MCF 10A (cell line): ENCODE data around the gene POLR3A. TPM values are rescaled to one million over a fixed set of nuclear protein-coding genes. Genes with fewer than 3 reads are reported as not detected.

Experiments used
- BruUV-seq: library from RNA; stranded (reverse); fragments of 400-500 nt; replicated peaks from 2 replicates; lab custom pipeline; 2021; lab: Mats Ljungman, UMichigan
- CTCF ChIA-PET: fragments of 300-600 bp; sonication (Branson Sonifier 250); formaldehyde crosslinking; extraction: SDS; loops from one replicate; lab custom pipeline; 2021; ENCODE audit warnings: antibody characterized with exemption, inconsistent platforms; lab: Yijun Ruan, JAX
- POLR2A ChIA-PET: fragments of 300-600, 350-650 bp; sonication (Branson Sonifier 250); formaldehyde crosslinking; extraction: SDS; loops from one replicate; lab custom pipeline; 2020; ENCODE audit warnings: antibody characterized with exemption, inconsistent platforms; lab: Yijun Ruan, JAX
- DNase-seq: peaks from one replicate; pipeline ENCODE4 v3.0.0-alpha.2; 2018; ENCODE audit not compliant: unreplicated experiment
- H3K27ac Mint-ChIP-seq: one replicate; pipeline ENCODE4 v1.8.0; 2022; ENCODE audit warnings: mild to moderate bottlenecking, low read depth, mixed read lengths; ENCODE audit not compliant: unreplicated experiment
- H3K27me3 Mint-ChIP-seq: one replicate; pipeline ENCODE4 v1.8.0; 2022; ENCODE audit warnings: mixed read lengths; ENCODE audit not compliant: insufficient read depth, unreplicated experiment
- H3K36me3 Mint-ChIP-seq: one replicate; pipeline ENCODE4 v1.8.0; 2022; ENCODE audit warnings: mild to moderate bottlenecking, moderate library complexity, mixed read lengths; ENCODE audit not compliant: insufficient read depth, unreplicated experiment
- H3K4me1 Mint-ChIP-seq: one replicate; pipeline ENCODE4 v1.8.0; 2022; ENCODE audit warnings: mixed read lengths; ENCODE audit not compliant: insufficient read depth, unreplicated experiment
- H3K4me3 Mint-ChIP-seq: one replicate; pipeline ENCODE4 v1.8.0; 2022; ENCODE audit warnings: mild to moderate bottlenecking, moderate library complexity, mixed read lengths; ENCODE audit not compliant: unreplicated experiment
- H3K9me3 Mint-ChIP-seq: one replicate; pipeline ENCODE4 v1.8.0; 2022; ENCODE audit warnings: mixed read lengths; ENCODE audit not compliant: unreplicated experiment
- intact Hi-C: fragments of 100-400 bp; cut with micrococcal nuclease; formaldehyde crosslinking; loops from 2 replicates; pipeline ENCODE4 v1.14.1; 2022
- total RNA-seq: library from RNA; stranded (reverse); gene quantifications from 2 replicates; pipeline ENCODE4 v1.2.3, GENCODE V29; 2022
- TF ChIP-seq, protein P1 (sequence below): fragments of 200-600 bp; IDR thresholded peaks from one replicate; pipeline ENCODE4 v1.8.0; 2022; ENCODE audit warnings: antibody characterized with exemption, mild to moderate bottlenecking; ENCODE audit not compliant: unreplicated experiment

The POLR3A gene
- total RNA-seq, 1 experiment from 2014 or later: 19.1 TPM

GRCh38 chr10:78025685-78026364 is 3.5 kb downstream of the POLR3A start:
- POLR2A ChIA-PET: no interaction called here
- peak; percentile 56 for DNase-seq
- Mint-ChIP-seq H3K27me3 (no peaks in the 10 kb centered on the region), H3K4me3 (peak overlapping the region; percentile 47), H3K9me3 (no peaks in the 10 kb centered on the region), H3K36me3 (peaks cover 68% of the 10 kb centered on the region), H3K27ac (peak overlapping the region; percentile 77), H3K4me1 (peaks cover 37% of the 10 kb centered on the region)
- no TSS peak for BruUV-seq
- intact Hi-C loops: no loop called here
- TF ChIP-seq, protein P1, sequence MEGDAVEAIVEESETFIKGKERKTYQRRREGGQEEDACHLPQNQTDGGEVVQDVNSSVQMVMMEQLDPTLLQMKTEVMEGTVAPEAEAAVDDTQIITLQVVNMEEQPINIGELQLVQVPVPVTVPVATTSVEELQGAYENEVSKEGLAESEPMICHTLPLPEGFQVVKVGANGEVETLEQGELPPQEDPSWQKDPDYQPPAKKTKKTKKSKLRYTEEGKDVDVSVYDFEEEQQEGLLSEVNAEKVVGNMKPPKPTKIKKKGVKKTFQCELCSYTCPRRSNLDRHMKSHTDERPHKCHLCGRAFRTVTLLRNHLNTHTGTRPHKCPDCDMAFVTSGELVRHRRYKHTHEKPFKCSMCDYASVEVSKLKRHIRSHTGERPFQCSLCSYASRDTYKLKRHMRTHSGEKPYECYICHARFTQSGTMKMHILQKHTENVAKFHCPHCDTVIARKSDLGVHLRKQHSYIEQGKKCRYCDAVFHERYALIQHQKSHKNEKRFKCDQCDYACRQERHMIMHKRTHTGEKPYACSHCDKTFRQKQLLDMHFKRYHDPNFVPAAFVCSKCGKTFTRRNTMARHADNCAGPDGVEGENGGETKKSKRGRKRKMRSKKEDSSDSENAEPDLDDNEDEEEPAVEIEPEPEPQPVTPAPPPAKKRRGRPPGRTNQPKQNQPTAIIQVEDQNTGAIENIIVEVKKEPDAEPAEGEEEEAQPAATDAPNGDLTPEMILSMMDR: no peak
- CTCF ChIA-PET: interaction anchor here (1.1 kb wide), 2 partner anchors 35 to 179 kb away, joined by 3 to 4 read pairs; no protein-coding TSS in a partner anchor

DNA sequence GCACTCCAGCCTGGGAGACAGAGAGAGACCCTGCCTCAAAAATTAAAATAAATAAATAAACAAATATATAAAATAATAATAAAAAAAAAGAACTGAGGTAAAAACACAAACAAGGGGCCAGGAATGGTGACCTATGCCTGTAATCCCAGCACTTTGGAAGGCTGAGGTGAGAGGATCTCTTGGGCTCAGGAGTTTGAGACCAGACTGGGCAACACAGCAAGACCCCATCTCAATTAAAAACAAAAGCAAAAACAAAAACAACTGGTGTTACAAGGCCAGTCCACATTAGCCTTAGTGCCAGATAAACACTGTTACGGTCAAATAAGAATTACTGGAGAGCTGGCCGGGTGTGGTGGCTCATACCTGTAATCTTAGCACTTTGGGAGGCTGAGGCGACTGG is 5.6 kb downstream of the POLR3A start:
- DNase-seq: no peak
- CTCF ChIA-PET: no interaction called here
- POLR2A ChIA-PET: interaction anchor here (0.7 kb wide), 1 partner anchor 1088 kb away, joined by 3 read pairs; no protein-coding TSS in a partner anchor
- no peak overlapping the region for H3K27ac Mint-ChIP-seq
- peaks cover 80% of the 10 kb centered on the region for H3K36me3 Mint-ChIP-seq
- TF ChIP-seq, protein P1: no peak
- H3K4me1 Mint-ChIP-seq: peaks cover 26% of the 10 kb centered on the region
- intact Hi-C loops: no loop called here
- H3K9me3 Mint-ChIP-seq: no peaks in the 10 kb centered on the region
- H3K4me3 Mint-ChIP-seq: no peak overlapping the region
- no TSS peak for BruUV-seq
- no peaks in the 10 kb centered on the region for H3K27me3 Mint-ChIP-seq

GRCh38 chr10:78021201-78021600 is 8.1 kb downstream of the POLR3A start:
- POLR2A ChIA-PET: interaction anchor here (1.0 kb wide), 1 partner anchor 8 kb away, joined by 4 read pairs; no protein-coding TSS in a partner anchor
- H3K36me3 Mint-ChIP-seq: peaks cover 100% of the 10 kb centered on the region

GRCh38 chr10:78019264-78019663 is 10.1 kb downstream of the POLR3A start:
- CTCF ChIA-PET: interaction anchor here (0.6 to 2.1 kb wide), 2 partner anchors 10 to 187 kb away, joined by 3 to 8 read pairs; partner anchors contain the start of gene POLR3A
- H3K27ac Mint-ChIP-seq: no peak overlapping the region
- intact Hi-C loops: no loop called here

More at GRCh38 chr10:78021201-78021600, 8.1 kb downstream of the POLR3A start:
- DNase-seq: no peak
- Mint-ChIP-seq H3K9me3 (no peaks in the 10 kb centered on the region), H3K27me3 (no peaks in the 10 kb centered on the region), H3K4me3 (no peak overlapping the region), H3K27ac (no peak overlapping the region), H3K4me1 (peaks cover 10% of the 10 kb centered on the region)
- CTCF ChIA-PET: interaction anchor here (1.2 kb wide), 1 partner anchor 46 kb away, joined by 4 read pairs; no protein-coding TSS in a partner anchor
- intact Hi-C loops: no loop called here
- no TSS peak for BruUV-seq
- TF ChIP-seq, protein P1: no peak

More at GRCh38 chr10:78019264-78019663, 10.1 kb downstream of the POLR3A start:
- H3K4me1 Mint-ChIP-seq: no peaks in the 10 kb centered on the region
- no TSS peak for BruUV-seq
- DNase-seq: no peak
- H3K4me3 Mint-ChIP-seq: no peak overlapping the region
- no peaks in the 10 kb centered on the region for H3K27me3 Mint-ChIP-seq
- no peaks in the 10 kb centered on the region for H3K9me3 Mint-ChIP-seq
- TF ChIP-seq, protein P1: no peak
- POLR2A ChIA-PET: interaction anchor here (1.1 kb wide), 1 partner anchor 157 kb away, joined by 3 read pairs; no protein-coding TSS in a partner anchor
- peaks cover 100% of the 10 kb centered on the region for H3K36me3 Mint-ChIP-seq
